GM23248 (cell line): Measurements from ENCODE around the gene FAM168B.

ENCODE experiments used
- EZH2 ChIP-seq: fragments of 200-600 bp; sonication (generic); IDR thresholded peaks from 2 replicates; pipeline ENCODE4 v1.6.1; 2018; ENCODE audit warnings: antibody characterized with exemption, mild to moderate bottlenecking; ENCODE audit not compliant: insufficient read depth, poor library complexity, severe bottlenecking
- EZH2phosphoT487 ChIP-seq: fragments of 200-600 bp; sonication (generic); IDR thresholded peaks from 2 replicates; pipeline ENCODE4 v1.6.1; 2018; ENCODE audit warnings: antibody characterized with exemption, moderate library complexity, mild to moderate bottlenecking, low read depth; ENCODE audit not compliant: insufficient read depth

- TF ChIP-seq EZH2 = no peak
- no peak for TF ChIP-seq EZH2phosphoT487
Measured at GRCh38 chr2:131035112-131035825, 58.0 kb downstream of the FAM168B start.
